HepG2 (cell line): Measurements from ENCODE around the gene PROX1. TPM values are rescaled to one million over a fixed set of nuclear protein-coding genes. Genes with fewer than 3 reads are reported as not detected.

ENCODE experiments used
- FOXP4 ChIP-seq: sonication (generic); formaldehyde crosslinking; IDR thresholded peaks from 2 replicates; pipeline ENCODE4 v1.4.0; 2020; ENCODE audit warnings: missing genetic modification reagents
- KLF11 ChIP-seq: IDR thresholded peaks from 2 replicates; pipeline ENCODE4 v1.6.1; 2016; ENCODE audit warnings: missing compliant biosample characterization
- MAFF ChIP-seq: IDR thresholded peaks from 2 replicates; pipeline ENCODE4 v1.6.1; 2011; ENCODE audit warnings: low read depth, low read length, improper control_type of control experiment
- NFE2 ChIP-seq: sonication (generic); formaldehyde crosslinking; IDR thresholded peaks from 2 replicates; pipeline ENCODE4 v1.4.0; 2020; ENCODE audit warnings: missing genetic modification reagents
- NFE2L1 ChIP-seq: sonication (generic); formaldehyde crosslinking; IDR thresholded peaks from 2 replicates; pipeline ENCODE4 v1.4.0; 2020; ENCODE audit warnings: missing genetic modification reagents, mild to moderate bottlenecking, borderline replicate concordance
- NONO ChIP-seq, 2 experiments: fragments of 450-650 bp in 1 of 2; sonication (generic) in 1 of 2; formaldehyde crosslinking in 1 of 2; IDR thresholded peaks in 1 of 2; conservative IDR thresholded peaks in 1 of 2; 2 replicates each; pipeline versions ENCODE4 v1.6.1 to v1.8.0; 2017 to 2022; ENCODE audit warnings: mild to moderate bottlenecking in 1 of 2, missing genetic modification reagents in 1 of 2, moderate library complexity in 1 of 2
- POLR2G ChIP-seq: fragments of 200-400 bp; formaldehyde crosslinking; IDR thresholded peaks from 2 replicates; pipeline ENCODE4 v1.6.1; 2018; ENCODE audit warnings: mild to moderate bottlenecking, low read depth, low read length, moderate library complexity
- SOX13 ChIP-seq, 3 experiments: fragments of 450-650 bp in 1 of 3; sonication (generic) in 1 of 3; formaldehyde crosslinking in 1 of 3; IDR thresholded peaks in 2 of 3; conservative IDR thresholded peaks in 1 of 3; 2 replicates each; pipeline versions ENCODE4 v1.5.0 to v1.6.1; 2016 to 2020; ENCODE audit warnings: antibody characterized with exemption in 1 of 3, mild to moderate bottlenecking in 1 of 3, missing compliant biosample characterization in 1 of 3, missing genetic modification reagents in 1 of 3, moderate library complexity in 1 of 3
- TCF7L2 ChIP-seq: IDR thresholded peaks from 2 replicates; pipeline ENCODE4 v1.6.1; 2011; ENCODE audit warnings: mild to moderate bottlenecking, low read depth, low read length, moderate library complexity
- UBTF ChIP-seq: sonication (generic); formaldehyde crosslinking; IDR thresholded peaks from 2 replicates; pipeline ENCODE4 v1.4.0; 2020; ENCODE audit warnings: mild to moderate bottlenecking, missing genetic modification reagents
- ZNF225 ChIP-seq: sonication (generic); formaldehyde crosslinking; IDR thresholded peaks from 2 replicates; pipeline ENCODE4 v1.4.0; 2020; ENCODE audit warnings: mild to moderate bottlenecking, missing genetic modification reagents
- ZNF260 ChIP-seq: sonication (generic); formaldehyde crosslinking; IDR thresholded peaks from 2 replicates; pipeline ENCODE4 v1.4.0; 2020; ENCODE audit warnings: missing genetic modification reagents, low read depth, mild to moderate bottlenecking, borderline replicate concordance
- ZNF263 ChIP-seq: sonication (generic); formaldehyde crosslinking; IDR thresholded peaks from 2 replicates; pipeline ENCODE4 v1.4.0; 2020; ENCODE audit warnings: missing genetic modification reagents
- ZNF264 ChIP-seq: sonication (generic); formaldehyde crosslinking; IDR thresholded peaks from 2 replicates; pipeline ENCODE4 v1.4.0; 2020; ENCODE audit warnings: missing genetic modification reagents
- ZNF275 ChIP-seq: sonication (generic); formaldehyde crosslinking; IDR thresholded peaks from 2 replicates; pipeline ENCODE4 v1.8.0; 2022; ENCODE audit warnings: missing genetic modification reagents, mild to moderate bottlenecking, inconsistent platforms, borderline replicate concordance
- ZNF777 ChIP-seq: sonication (generic); formaldehyde crosslinking; IDR thresholded peaks from 2 replicates; pipeline ENCODE4 v1.4.0; 2020; ENCODE audit warnings: missing genetic modification reagents
- ZXDC ChIP-seq: sonication (generic); formaldehyde crosslinking; IDR thresholded peaks from 2 replicates; pipeline ENCODE4 v1.5.0; 2020; ENCODE audit warnings: mild to moderate bottlenecking, missing genetic modification reagents
- polyA plus RNA-seq, 8 experiments: library from polyadenylated mRNA; depleted of rRNA in 3 of 8; stranded (reverse) in 7 of 8; unstranded in 1 of 8; fragments of >200 nt; fragmentation: Illumina TruSeq in 4 of 8; extraction: Trizol in 4 of 8; gene quantifications; 2 replicates each; pipeline versions ENCODE4 v1.2.1 to v1.2.3, GENCODE V29; 2011 to 2016; ENCODE audit warnings: low read depth in 4 of 8, missing spikeins in 1 of 8, mixed read lengths in 1 of 8; ENCODE audit not compliant: insufficient read depth in 1 of 8
- total RNA-seq, 5 experiments: library from RNA; depleted of rRNA; stranded (reverse); fragments of >200 nt; fragmentation: Illumina TruSeq; extraction: Trizol; gene quantifications; 2 replicates each; pipeline ENCODE4 v1.2.3, GENCODE V29; 2016; ENCODE audit warnings: low read depth in 1 of 5
- TF ChIP-seq, protein P1 (sequence below): sonication (generic); formaldehyde crosslinking; IDR thresholded peaks from 2 replicates; pipeline ENCODE4 v1.5.0; 2020; ENCODE audit warnings: mild to moderate bottlenecking, missing genetic modification reagents

Gene PROX1
- total and polyA plus RNA-seq, 2 of the 13 experiments (the other 11 are each of a cell fraction or from before 2014, with no cell fraction given) = 12.3 to 30.2 TPM

- TF ChIP-seq SOX13 (IDR thresholded peaks at IDR 0.05) = no peak
- no peak for TF ChIP-seq SOX13 (CRISPR knock-in tag; conservative IDR thresholded peaks at IDR 0.05 in 1 of 2, IDR thresholded peaks at IDR 0.05 in 1 of 2)
- TF ChIP-seq MAFF = no peak
- TF ChIP-seq ZXDC (CRISPR knock-in tag) = no peak
- TF ChIP-seq ZNF260 (CRISPR knock-in tag) = no peak
- no peak for TF ChIP-seq ZNF263 (CRISPR knock-in tag)
- TF ChIP-seq UBTF (CRISPR knock-in tag) = peak; percentile 58
- TF ChIP-seq, protein P1, sequence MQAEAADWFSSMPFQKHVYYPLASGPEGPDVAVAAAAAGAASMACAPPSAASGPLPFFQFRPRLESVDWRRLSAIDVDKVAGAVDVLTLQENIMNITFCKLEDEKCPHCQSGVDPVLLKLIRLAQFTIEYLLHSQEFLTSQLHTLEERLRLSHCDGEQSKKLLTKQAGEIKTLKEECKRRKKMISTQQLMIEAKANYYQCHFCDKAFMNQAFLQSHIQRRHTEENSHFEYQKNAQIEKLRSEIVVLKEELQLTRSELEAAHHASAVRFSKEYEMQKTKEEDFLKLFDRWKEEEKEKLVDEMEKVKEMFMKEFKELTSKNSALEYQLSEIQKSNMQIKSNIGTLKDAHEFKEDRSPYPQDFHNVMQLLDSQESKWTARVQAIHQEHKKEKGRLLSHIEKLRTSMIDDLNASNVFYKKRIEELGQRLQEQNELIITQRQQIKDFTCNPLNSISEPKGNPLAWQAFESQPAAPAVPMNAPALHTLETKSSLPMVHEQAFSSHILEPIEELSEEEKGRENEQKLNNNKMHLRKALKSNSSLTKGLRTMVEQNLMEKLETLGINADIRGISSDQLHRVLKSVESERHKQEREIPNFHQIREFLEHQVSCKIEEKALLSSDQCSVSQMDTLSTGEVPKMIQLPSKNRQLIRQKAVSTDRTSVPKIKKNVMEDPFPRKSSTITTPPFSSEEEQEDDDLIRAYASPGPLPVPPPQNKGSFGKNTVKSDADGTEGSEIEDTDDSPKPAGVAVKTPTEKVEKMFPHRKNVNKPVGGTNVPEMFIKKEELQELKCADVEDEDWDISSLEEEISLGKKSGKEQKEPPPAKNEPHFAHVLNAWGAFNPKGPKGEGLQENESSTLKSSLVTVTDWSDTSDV (CRISPR knock-in tag) = no peak
- no peak for TF ChIP-seq KLF11 (CRISPR knock-in tag)
- TF ChIP-seq NFE2 (CRISPR knock-in tag) = no peak
- no peak for TF ChIP-seq ZNF264
- no peak for TF ChIP-seq NFE2L1 (CRISPR knock-in tag)
- peak; percentile 62 for TF ChIP-seq FOXP4 (CRISPR knock-in tag)
- TF ChIP-seq TCF7L2 = no peak
- no peak for TF ChIP-seq ZNF777 (CRISPR knock-in tag)
- TF ChIP-seq POLR2G = peak; percentile 94
- no peak for TF ChIP-seq ZNF225 (CRISPR knock-in tag)
- no peak for TF ChIP-seq NONO (IDR thresholded peaks at IDR 0.05)
- no peak; the same call in 1 of the 2 replicates for TF ChIP-seq NONO (CRISPR knock-in tag; conservative IDR thresholded peaks at IDR 0.05)
- TF ChIP-seq ZNF275 = 0 out of 2 replicates have a peak, but pooled peaks have one; percentile 23
These were observed at the start of gene PROX1 (continued) for GRCh38 chr1:213987927-213988506.
